Stomach smooth muscle (tissue), 2 donors: ENCODE data around the gene CBFA2T3.

ENCODE experiments used
- H3K27ac ChIP-seq: one replicate; pipeline ENCODE4 v1.7.0; 2013; ENCODE audit warnings: mild to moderate bottlenecking, low read length, inconsistent platforms
- H3K27me3 ChIP-seq, 2 donors: one replicate each; pipeline ENCODE4 v1.7.0; 2013; ENCODE audit warnings: low read length in 2 of 2; ENCODE audit not compliant: insufficient read depth in 2 of 2, control insufficient read depth in 1 of 2
- H3K36me3 ChIP-seq, 2 donors: one replicate each; pipeline ENCODE4 v1.7.0; 2013; ENCODE audit warnings: low read length in 2 of 2; ENCODE audit not compliant: control insufficient read depth in 2 of 2, insufficient read depth in 2 of 2
- H3K4me1 ChIP-seq: one replicate; pipeline ENCODE4 v1.7.0; 2013; ENCODE audit warnings: low read length; ENCODE audit not compliant: control insufficient read depth, insufficient read depth
- H3K4me3 ChIP-seq, 2 donors: one replicate each; pipeline ENCODE4 v1.7.0; 2013; ENCODE audit warnings: low read length in 2 of 2
- H3K9ac ChIP-seq, 2 donors: one replicate each; pipeline ENCODE4 v1.7.0; 2013; ENCODE audit warnings: low read length in 2 of 2, mild to moderate bottlenecking in 1 of 2
- H3K9me3 ChIP-seq, 2 donors: one replicate each; pipeline ENCODE4 v1.7.0; 2013; ENCODE audit warnings: low read length in 2 of 2; ENCODE audit not compliant: control insufficient read depth in 2 of 2
- donor health status: healthy.
- donor health status: Pancreatic carcinoma.

CBFA2T3 gene

GRCh38 chr16:88839026-88839529 lies 137.9 kb downstream of the CBFA2T3 start:
- H3K4me1 ChIP-seq: no peaks in the 10 kb centered on the region
- no peak overlapping the region for H3K27ac ChIP-seq
- no peaks in the 10 kb centered on the region for H3K9me3 ChIP-seq
- H3K36me3 ChIP-seq: peaks cover 16 to 21% of the 10 kb centered on the region in 2 donors
- H3K9ac ChIP-seq: no peak overlapping the region
- H3K4me3 ChIP-seq: no peak overlapping the region
- no peaks in the 10 kb centered on the region for H3K27me3 ChIP-seq

- Histone ChIP-seq H3K27me3 (no peaks in the 10 kb centered on the region), H3K27ac (no peak overlapping the region), H3K9ac (no peak overlapping the region), H3K36me3 (peaks cover 16 to 21% of the 10 kb centered on the region in 2 donors), H3K4me3 (no peak overlapping the region), H3K4me1 (no peaks in the 10 kb centered on the region), H3K9me3 (no peaks in the 10 kb centered on the region)
These were observed 138.4 kb downstream of the CBFA2T3 start for GRCh38 chr16:88838566-88838965.

- no peaks in the 10 kb centered on the region for H3K4me1 ChIP-seq
- H3K27me3 ChIP-seq: no peaks in the 10 kb centered on the region
- no peak overlapping the region for H3K9ac ChIP-seq
- no peak overlapping the region for H3K4me3 ChIP-seq
- H3K9me3 ChIP-seq: no peaks in the 10 kb centered on the region
- H3K36me3 ChIP-seq: peaks cover 16 to 21% of the 10 kb centered on the region in 2 donors
- no peak overlapping the region for H3K27ac ChIP-seq
These were observed 139.2 kb downstream of the CBFA2T3 start for GRCh38 chr16:88837806-88838205.

- H3K36me3 ChIP-seq: peaks cover 16% of the 10 kb centered on the region in 2 donors
- no peaks in the 10 kb centered on the region for H3K27me3 ChIP-seq
- H3K27ac ChIP-seq: no peak overlapping the region
- H3K4me3 ChIP-seq: no peak overlapping the region
- H3K4me1 ChIP-seq: no peaks in the 10 kb centered on the region
- H3K9me3 ChIP-seq: no peaks in the 10 kb centered on the region
- H3K9ac ChIP-seq: no peak overlapping the region
These were observed 140.2 kb downstream of the CBFA2T3 start for GRCh38 chr16:88836791-88837190.

- H3K27ac ChIP-seq: no peak overlapping the region
These were observed 141.2 kb downstream of the CBFA2T3 start for GRCh38 chr16:88835818-88836217.

GRCh38 chr16:88835383-88835782 lies 141.6 kb downstream of the CBFA2T3 start:
- Histone ChIP-seq H3K36me3 (peaks cover 12 to 14% of the 10 kb centered on the region in 2 donors), H3K27ac (no peak overlapping the region), H3K9ac (no peak overlapping the region), H3K9me3 (no peaks in the 10 kb centered on the region), H3K4me3 (no peak overlapping the region), H3K4me1 (no peaks in the 10 kb centered on the region), H3K27me3 (no peaks in the 10 kb centered on the region)

More at GRCh38 chr16:88835818-88836217, 141.2 kb downstream of the CBFA2T3 start:
- Histone ChIP-seq H3K9ac (no peak overlapping the region), H3K27me3 (no peaks in the 10 kb centered on the region), H3K4me3 (no peak overlapping the region), H3K9me3 (no peaks in the 10 kb centered on the region), H3K4me1 (no peaks in the 10 kb centered on the region), H3K36me3 (peaks cover 15 to 16% of the 10 kb centered on the region in 2 donors)

GRCh38 chr16:88834670-88835069 lies 142.3 kb downstream of the CBFA2T3 start:
- Histone ChIP-seq H3K9me3 (no peaks in the 10 kb centered on the region), H3K4me1 (peaks cover 2% of the 10 kb centered on the region), H3K27me3 (no peaks in the 10 kb centered on the region), H3K27ac (no peak overlapping the region), H3K9ac (no peak overlapping the region), H3K4me3 (no peak overlapping the region), H3K36me3 (peaks cover 7 to 9% of the 10 kb centered on the region in 2 donors)

- Histone ChIP-seq H3K27me3 (no peaks in the 10 kb centered on the region), H3K4me3 (no peak overlapping the region), H3K36me3 (peaks cover 0 to 8% of the 10 kb centered on the region in 2 donors), H3K4me1 (peaks cover 2% of the 10 kb centered on the region), H3K9me3 (no peaks in the 10 kb centered on the region), H3K27ac (no peak overlapping the region), H3K9ac (no peak overlapping the region)
These were observed 143.9 kb downstream of the CBFA2T3 start for GRCh38 chr16:88833086-88833485.

GRCh38 chr16:88831838-88832237 lies 145.2 kb downstream of the CBFA2T3 start:
- no peaks in the 10 kb centered on the region for H3K27me3 ChIP-seq
- H3K36me3 ChIP-seq: peaks cover 0 to 13% of the 10 kb centered on the region in 2 donors
- no peak overlapping the region for H3K27ac ChIP-seq
- H3K4me1 ChIP-seq: peaks cover 2% of the 10 kb centered on the region
- H3K9me3 ChIP-seq: no peaks in the 10 kb centered on the region
- no peak overlapping the region for H3K9ac ChIP-seq
- H3K4me3 ChIP-seq: no peak overlapping the region

GRCh38 chr16:88830783-88831182 lies 146.2 kb downstream of the CBFA2T3 start:
- no peak overlapping the region for H3K9ac ChIP-seq
- H3K4me1 ChIP-seq: peaks cover 2% of the 10 kb centered on the region
- no peaks in the 10 kb centered on the region for H3K27me3 ChIP-seq
- H3K27ac ChIP-seq: no peak overlapping the region
- H3K36me3 ChIP-seq: peaks cover 0 to 14% of the 10 kb centered on the region in 2 donors
- H3K4me3 ChIP-seq: no peak overlapping the region
- no peaks in the 10 kb centered on the region for H3K9me3 ChIP-seq

- Histone ChIP-seq H3K4me3 (no peak overlapping the region), H3K36me3 (peaks cover 0 to 11% of the 10 kb centered on the region in 2 donors), H3K9me3 (no peaks in the 10 kb centered on the region), H3K27me3 (no peaks in the 10 kb centered on the region), H3K4me1 (peaks cover 2% of the 10 kb centered on the region), H3K9ac (no peak overlapping the region), H3K27ac (no peak overlapping the region)
These were observed 146.7 kb downstream of the CBFA2T3 start for GRCh38 chr16:88830258-88830657.
